GM20000 (cell line): ENCODE data around the gene SULF2.

Experiments
- DNase-seq: peaks from one replicate; pipeline ENCODE4 v3.0.0; 2012; ENCODE audit warnings: low spot score
- CTCF ChIP-seq: IDR thresholded peaks from 2 replicates; pipeline ENCODE4 v1.5.1; 2012; ENCODE audit warnings: mild to moderate bottlenecking, control low read depth; ENCODE audit errors: extremely low read depth, missing control alignments

SULF2 gene

GRCh38 chr20:47654370-47654769 lies 130.9 kb downstream of the SULF2 start:
- DNase-seq: no peak
- TF ChIP-seq CTCF: no peak

GRCh38 chr20:47653869-47654268 lies 131.4 kb downstream of the SULF2 start:
- DNase-seq: no peak
- TF ChIP-seq CTCF: no peak

GRCh38 chr20:47652794-47653193 lies 132.5 kb downstream of the SULF2 start:
- TF ChIP-seq CTCF: no peak
- no peak for DNase-seq

- no peak for TF ChIP-seq CTCF
- no peak for DNase-seq
These were observed 133.0 kb downstream of the SULF2 start for GRCh38 chr20:47652301-47652700.

- no peak for TF ChIP-seq CTCF
- no peak for DNase-seq
These were observed 136.3 kb downstream of the SULF2 start for GRCh38 chr20:47648943-47649342.

- DNase-seq: no peak
- TF ChIP-seq CTCF: no peak
These were observed 137.3 kb downstream of the SULF2 start for GRCh38 chr20:47647994-47648393.

- no peak for DNase-seq
- TF ChIP-seq CTCF: no peak
These were observed 139.6 kb downstream of the SULF2 start for GRCh38 chr20:47645632-47646031.
